Left ventricle myocardium superior (tissue), 1 donor: Measurements from ENCODE around the gene RABGAP1L. TPM values are rescaled to one million over a fixed set of nuclear protein-coding genes. Genes with fewer than 3 reads are reported as not detected.
"Not testable (repeated sequence)": the region's sequence is repeated elsewhere in the genome, so short reads cannot be mapped to it uniquely, and the experiment has no call there.

Experiments used
- ATAC-seq: fragments of 200-7000 bp; cut with Tn5 transposase; one replicate; pipeline ENCODE4 v1.9.1; 2020; ENCODE audit warnings: mild to moderate bottlenecking, moderate library complexity
- DNase-seq: peaks from one replicate; pipeline ENCODE4 v3.0.0-alpha.2; 2020
- intact Hi-C: fragments of 100-400 bp; cut with micrococcal nuclease; formaldehyde crosslinking; loops from one replicate; pipeline ENCODE4 v1.11.0; 2022
- total RNA-seq: library from RNA; stranded (reverse); fragmentation: NEBNext Ultra II Directional; extraction: Animal tissue kit (Norgen Biotek cat#: 25700); gene quantifications from one replicate; pipeline ENCODE4 v1.2.1, GENCODE V29; 2021
- donor health status: DM: no; HTN: yes; CAD: no; lungs with severe emphysema.

RABGAP1L gene
- total RNA-seq, 1 donor from 2014 or later, result 147 TPM

GRCh38 chr1:174324493-174324892 lies 165.2 kb downstream of the RABGAP1L start:
- DNase-seq, result no peak
- no peak for ATAC-seq
- intact Hi-C loops, result no loop called here

- ATAC-seq, result no peak
- intact Hi-C loops, result no loop called here
These were observed 165.6 kb downstream of the RABGAP1L start for GRCh38 chr1:174324939-174325338.

GRCh38 chr1:174326278-174326677 lies 167.0 kb downstream of the RABGAP1L start:
- DNase-seq (no peak), ATAC-seq (no peak)
- intact Hi-C loops, result no loop called here

More at GRCh38 chr1:174324939-174325338, 165.6 kb downstream of the RABGAP1L start:
- no peak for DNase-seq

- no peak for DNase-seq
- no peak for ATAC-seq
- intact Hi-C loops, result no loop called here
These were observed 174.1 kb downstream of the RABGAP1L start for GRCh38 chr1:174333437-174333836.

GRCh38 chr1:174337000-174337681 lies 177.8 kb downstream of the RABGAP1L start:
- DNase-seq (no peak), ATAC-seq (no peak)
- intact Hi-C loops, result no loop called here

GRCh38 chr1:174340404-174340803 lies 181.1 kb downstream of the RABGAP1L start:
- DNase-seq, ATAC-seq, intact Hi-C loops: not testable (repeated sequence)

- ATAC-seq (no peak), DNase-seq (no peak)
- intact Hi-C loops, result no loop called here
These were observed 184.8 kb downstream of the RABGAP1L start for GRCh38 chr1:174344162-174344561.

- intact Hi-C loops, result no loop called here
- DNase-seq (no peak), ATAC-seq (no peak)
These were observed 192.8 kb downstream of the RABGAP1L start for GRCh38 chr1:174352117-174352516.

GRCh38 chr1:174352883-174353608 lies 193.7 kb downstream of the RABGAP1L start:
- peak; percentile 83 for ATAC-seq
- no peak for DNase-seq
- intact Hi-C loops, result no loop called here

- peak; percentile 50 for ATAC-seq
- DNase-seq, result no peak
- intact Hi-C loops, result no loop called here
These were observed 199.0 kb downstream of the RABGAP1L start for GRCh38 chr1:174358344-174358743.

GRCh38 chr1:174358786-174359453 lies 199.6 kb downstream of the RABGAP1L start:
- ATAC-seq, result peak; percentile 25
- no peak for DNase-seq
- intact Hi-C loops, result no loop called here

GRCh38 chr1:174359454-174359805 lies 200.1 kb downstream of the RABGAP1L start:
- intact Hi-C loops, result no loop called here
- DNase-seq (no peak), ATAC-seq (peak; percentile 52)

GRCh38 chr1:174364996-174365736 lies 205.8 kb downstream of the RABGAP1L start:
- DNase-seq, result no peak
- intact Hi-C loops, result no loop called here
- no peak for ATAC-seq

GRCh38 chr1:174366946-174367345 lies 207.6 kb downstream of the RABGAP1L start:
- DNase-seq (no peak), ATAC-seq (no peak)
- intact Hi-C loops, result no loop called here

- ATAC-seq (peak; percentile 63), DNase-seq (peak; percentile 61)
- intact Hi-C loops, result no loop called here
These were observed 208.6 kb downstream of the RABGAP1L start for GRCh38 chr1:174367892-174368291.

GRCh38 chr1:174376030-174376429 lies 216.7 kb downstream of the RABGAP1L start:
- ATAC-seq, result no peak
- DNase-seq, result no peak
- intact Hi-C loops, result no loop called here

GRCh38 chr1:174391716-174392115 lies 232.4 kb downstream of the RABGAP1L start:
- intact Hi-C loops, result no loop called here
- ATAC-seq, result no peak
- DNase-seq, result no peak

- DNase-seq, result no peak
- intact Hi-C loops, result no loop called here
- no peak for ATAC-seq
These were observed 234.6 kb downstream of the RABGAP1L start for GRCh38 chr1:174393885-174394284.

- ATAC-seq (no peak), DNase-seq (no peak)
- intact Hi-C loops, result no loop called here
These were observed 237.9 kb downstream of the RABGAP1L start for GRCh38 chr1:174397261-174397660.

- ATAC-seq (no peak), DNase-seq (no peak)
- intact Hi-C loops, result no loop called here
These were observed 238.9 kb downstream of the RABGAP1L start for GRCh38 chr1:174398246-174398645.
